ENCODE data around the gene DUSP12. TPM values are rescaled to one million over a fixed set of nuclear protein-coding genes. Genes with fewer than 3 reads are reported as not detected.

Gene DUSP12
- total and polyA plus RNA-seq, 5 donors: 7.1 to 13.5 (median 9.5) TPM

- H3K4me3 ChIP-seq (ENCODE audit: low read length): no peak overlapping the region
- DNase-seq: no peak
- no peak overlapping the region for H3K27ac ChIP-seq (ENCODE audit: low read length)
- ATAC-seq: peak; percentile 52 to 55
- no peaks in the 10 kb centered on the region for H3K27me3 ChIP-seq (ENCODE audit: control insufficient read depth, insufficient read depth)
- H3K4me1 ChIP-seq (ENCODE audit: control insufficient read depth, insufficient read depth, low read length): no peaks in the 10 kb centered on the region
- no peaks in the 10 kb centered on the region for H3K9me3 ChIP-seq (ENCODE audit: control insufficient read depth, low read length)
- intact Hi-C loops (cut with DNase I): loop anchor here in 3 of 4 donors (5.0 kb wide), 1 partner anchor 245 kb away; no protein-coding TSS in a partner anchor
- WGBS: 42% methylated on average over 3 of the region's 3 CpGs
Measured at GRCh38 chr1:161792740-161793139, 43.2 kb downstream of the DUSP12 start.

- WGBS: 99% methylated on average over 1 of the region's 1 CpG
- no peak overlapping the region for H3K4me3 ChIP-seq (ENCODE audit: low read length)
- intact Hi-C loops (cut with DNase I): loop anchor here in 1 of 4 donors (5.0 kb wide), 1 partner anchor 238 kb away; no protein-coding TSS in a partner anchor
- H3K27ac ChIP-seq (ENCODE audit: low read length): no peak overlapping the region
- no peaks in the 10 kb centered on the region for H3K9me3 ChIP-seq (ENCODE audit: control insufficient read depth, low read length)
- DNase-seq (no peak), ATAC-seq (no peak)
- no peaks in the 10 kb centered on the region for H3K27me3 ChIP-seq (ENCODE audit: control insufficient read depth, insufficient read depth)
- no peaks in the 10 kb centered on the region for H3K4me1 ChIP-seq (ENCODE audit: control insufficient read depth, insufficient read depth, low read length)
Measured at GRCh38 chr1:161799792-161800191, 50.2 kb downstream of the DUSP12 start.

GRCh38 chr1:161801955-161802354 is 52.4 kb downstream of the DUSP12 start:
- Histone ChIP-seq H3K4me3 (ENCODE audit: low read length) (no peak overlapping the region), H3K9me3 (ENCODE audit: control insufficient read depth, low read length) (no peaks in the 10 kb centered on the region), H3K27ac (ENCODE audit: low read length) (no peak overlapping the region), H3K4me1 (ENCODE audit: control insufficient read depth, insufficient read depth, low read length) (peaks cover 2% of the 10 kb centered on the region), H3K27me3 (ENCODE audit: control insufficient read depth, insufficient read depth) (no peaks in the 10 kb centered on the region)
- intact Hi-C loops (cut with DNase I): no loop called here
- ATAC-seq (no peak), DNase-seq (no peak)
- 77% methylated on average over 7 of the region's 7 CpGs for WGBS

GRCh38 chr1:161803181-161803580 is 53.6 kb downstream of the DUSP12 start:
- H3K9me3 ChIP-seq (ENCODE audit: control insufficient read depth, low read length): no peaks in the 10 kb centered on the region
- no peak overlapping the region for H3K27ac ChIP-seq (ENCODE audit: low read length)
- no peak for DNase-seq
- ATAC-seq: no peak
- 84% methylated on average over 2 of the region's 2 CpGs for WGBS
- no peaks in the 10 kb centered on the region for H3K27me3 ChIP-seq (ENCODE audit: control insufficient read depth, insufficient read depth)
- peaks cover 2% of the 10 kb centered on the region for H3K4me1 ChIP-seq (ENCODE audit: control insufficient read depth, insufficient read depth, low read length)
- intact Hi-C loops (cut with DNase I): no loop called here
- no peak overlapping the region for H3K4me3 ChIP-seq (ENCODE audit: low read length)

- DNase-seq (no peak), ATAC-seq (no peak)
- no peaks in the 10 kb centered on the region for H3K27me3 ChIP-seq (ENCODE audit: control insufficient read depth, insufficient read depth)
- H3K4me1 ChIP-seq (ENCODE audit: control insufficient read depth, insufficient read depth, low read length): peaks cover 2% of the 10 kb centered on the region
- no peak overlapping the region for H3K4me3 ChIP-seq (ENCODE audit: low read length)
- intact Hi-C loops (cut with DNase I): no loop called here
- no peaks in the 10 kb centered on the region for H3K9me3 ChIP-seq (ENCODE audit: control insufficient read depth, low read length)
- WGBS: 84% methylated on average over 3 of the region's 3 CpGs
- no peak overlapping the region for H3K27ac ChIP-seq (ENCODE audit: low read length)
Measured at GRCh38 chr1:161805399-161806197, 56.0 kb downstream of the DUSP12 start.

Other genes with a start within 250 kb of the DUSP12 start
- gene FCGR2A, start 244.3 kb upstream of the DUSP12 start, total RNA-seq: 10 to 100 TPM; 10.3 to 29.5 (median 19.7) TPM
- 5.7 TPM for gene FCGR2A, start 244.3 kb upstream of the DUSP12 start, polyA plus RNA-seq
- gene HSPA6, start 225.2 kb upstream of the DUSP12 start, total RNA-seq: 1 to 10 TPM in 3 of 4 donors, under 1 TPM in 1; 0.71 to 3.0 (median 2.1) TPM
- gene HSPA6, start 225.2 kb upstream of the DUSP12 start, polyA plus RNA-seq: 0.75 TPM
- gene FCGR3A, start 200.0 kb upstream of the DUSP12 start, total RNA-seq: 10 to 100 TPM; 42.7 to 73.9 (median 69.1) TPM
- 14.6 TPM for gene FCGR3A, start 200.0 kb upstream of the DUSP12 start, polyA plus RNA-seq
- gene FCGR3B, start 118.6 kb upstream of the DUSP12 start, total RNA-seq: 1 to 10 TPM; 3.0 to 4.6 (median 3.9) TPM
- 0.29 TPM for gene FCGR3B, start 118.6 kb upstream of the DUSP12 start, polyA plus RNA-seq
- 10 to 100 TPM in 2 of 4 donors, 1 to 10 TPM in 2; 3.7 to 21.7 (median 9.7) TPM for gene FCGR2B, start 86.6 kb upstream of the DUSP12 start, total RNA-seq
- 3.3 TPM for gene FCGR2B, start 86.6 kb upstream of the DUSP12 start, polyA plus RNA-seq
- gene FCRLA, start 42.6 kb upstream of the DUSP12 start, total RNA-seq: not detected
- 0.23 TPM for gene FCRLA, start 42.6 kb upstream of the DUSP12 start, polyA plus RNA-seq
- under 1 TPM; 0.28 to 0.68 (median 0.48) TPM for gene FCRLB, start 28.2 kb upstream of the DUSP12 start, total RNA-seq
- gene FCRLB, start 28.2 kb upstream of the DUSP12 start, polyA plus RNA-seq: 0.61 TPM
- 10 to 100 TPM; 15.3 to 18.5 (median 16.7) TPM for gene ATF6, start 16.5 kb downstream of the DUSP12 start, total RNA-seq
- gene ATF6, start 16.5 kb downstream of the DUSP12 start, polyA plus RNA-seq: 5.7 TPM

Measured in right cardiac atrium (tissue), 5 donors.